ENCODE data around the gene DPYSL4.
"Not testable (repeated sequence)": the region's sequence is repeated elsewhere in the genome, so short reads cannot be mapped to it uniquely, and the experiment has no call there.

DPYSL4 gene

DNA sequence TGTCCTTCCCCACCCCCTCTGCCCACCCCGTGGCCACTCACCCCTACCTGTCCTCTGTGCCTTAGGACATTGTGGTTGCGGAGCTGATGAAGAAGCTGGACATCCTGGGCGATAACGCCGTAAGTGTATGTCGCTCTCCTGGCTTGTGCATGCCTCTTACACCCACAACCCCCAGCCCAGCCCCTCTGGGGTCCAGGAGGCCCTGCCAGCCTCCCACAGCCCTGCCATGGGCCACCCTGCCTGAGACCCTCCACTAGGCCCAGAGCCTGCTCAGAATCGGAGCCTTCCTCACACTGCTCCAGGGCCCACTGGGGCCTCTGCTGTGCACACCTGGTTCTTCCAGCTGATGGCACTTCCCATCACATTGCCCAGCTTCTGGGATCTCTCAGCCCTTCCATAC is 36.8 kb upstream of the DPYSL4 start:
- DNase-seq (ENCODE audit: low read depth in 2 of 2), result no peak

GRCh38 chr10:132150777-132151176 is 36.0 kb upstream of the DPYSL4 start:
- no peak for DNase-seq (ENCODE audit: low read depth in 2 of 2)

- no peak for DNase-seq (ENCODE audit: low read depth in 2 of 2)
Measured at GRCh38 chr10:132151286-132151950, 35.3 kb upstream of the DPYSL4 start.

- DNase-seq (ENCODE audit: low read depth in 2 of 2), result no peak
Measured at GRCh38 chr10:132151951-132152505, 34.7 kb upstream of the DPYSL4 start.

DNA sequence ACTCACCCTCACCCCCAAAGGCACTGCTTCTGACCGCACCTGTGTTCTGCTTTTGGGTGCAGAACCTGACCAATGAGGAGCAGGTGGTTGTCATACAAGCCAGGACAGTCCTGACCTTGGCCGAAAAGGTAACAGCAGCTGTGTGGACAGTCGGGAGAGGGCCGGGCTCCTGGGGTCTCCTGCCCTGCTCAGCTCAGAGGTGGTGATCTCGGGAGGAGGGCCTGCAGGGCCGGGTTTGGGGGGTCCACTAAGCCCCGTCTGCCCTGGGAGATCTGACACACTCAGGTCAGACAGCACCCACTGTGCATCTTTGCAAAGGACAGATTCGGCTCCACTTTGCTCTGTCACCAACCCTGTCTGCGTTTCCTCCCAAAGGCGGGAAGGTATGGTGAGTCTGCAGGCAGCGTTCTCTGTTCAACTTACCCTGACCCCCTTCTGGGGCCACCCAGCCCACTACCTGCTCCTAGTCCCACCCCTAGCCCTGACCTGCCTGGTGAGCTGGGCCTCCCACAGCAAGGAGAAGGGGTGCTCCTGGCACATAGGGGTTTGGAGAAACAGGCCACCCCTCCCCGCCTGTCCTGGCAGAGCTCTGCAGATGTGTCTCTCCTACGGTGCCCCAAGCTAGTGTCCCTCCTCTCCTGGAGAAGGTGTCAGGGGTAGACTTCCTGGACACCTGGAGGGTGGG is 33.7 kb upstream of the DPYSL4 start:
- no peak for DNase-seq (ENCODE audit: low read depth in 2 of 2)

DNA sequence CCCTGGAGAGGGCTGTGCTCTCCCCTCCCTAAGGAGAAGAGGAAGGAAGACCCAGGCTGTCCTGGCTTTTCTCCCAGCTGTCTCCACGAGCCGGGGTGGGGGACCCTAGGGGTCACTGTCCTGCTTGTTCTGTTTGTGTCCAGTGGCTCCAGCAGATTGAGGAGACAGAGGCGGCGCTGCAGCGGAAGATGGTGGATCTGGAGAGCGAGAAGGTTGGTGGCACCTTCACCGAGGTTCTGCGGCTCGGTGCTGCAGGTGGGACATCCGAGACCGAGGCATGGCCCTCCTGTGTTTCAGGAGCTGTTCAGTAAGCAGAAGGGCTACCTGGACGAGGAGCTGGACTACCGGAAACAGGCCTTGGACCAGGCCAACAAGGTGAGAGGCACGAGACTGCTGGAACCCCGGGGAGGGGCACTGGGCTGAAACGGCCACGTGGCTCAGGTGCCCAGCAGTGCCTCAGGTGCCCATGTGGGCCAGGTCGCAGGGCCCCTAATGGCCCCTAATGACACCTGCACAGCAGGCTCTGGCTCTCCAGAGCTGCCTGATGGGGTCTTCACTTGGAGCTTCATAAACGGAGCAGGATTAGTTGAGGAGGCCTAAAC is 33.0 kb upstream of the DPYSL4 start:
- no peak for DNase-seq (ENCODE audit: low read depth in 2 of 2)

- DNase-seq (ENCODE audit: low read depth in 2 of 2), result no peak
Measured at GRCh38 chr10:132154440-132154839, 32.3 kb upstream of the DPYSL4 start.

DNA sequence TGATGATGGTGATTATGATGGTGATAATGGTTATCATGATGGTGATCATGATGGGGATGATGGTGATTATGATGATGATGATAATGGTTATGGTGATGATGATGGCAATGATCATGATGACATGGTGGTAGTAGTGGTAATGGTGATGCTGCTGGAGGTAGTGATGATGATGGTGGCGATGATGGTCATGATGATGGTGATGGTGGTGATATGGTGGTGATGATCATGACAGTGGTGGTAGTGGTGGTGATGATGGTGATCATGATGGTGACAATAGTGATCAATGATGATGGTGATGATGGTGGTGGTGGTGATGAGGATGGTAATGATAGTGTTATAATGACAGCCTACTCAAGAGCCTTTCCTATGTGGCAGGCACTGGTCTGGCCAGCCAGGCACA is 31.8 kb upstream of the DPYSL4 start:
- DNase-seq (ENCODE audit: low read depth in 2 of 2), result no peak

DNA sequence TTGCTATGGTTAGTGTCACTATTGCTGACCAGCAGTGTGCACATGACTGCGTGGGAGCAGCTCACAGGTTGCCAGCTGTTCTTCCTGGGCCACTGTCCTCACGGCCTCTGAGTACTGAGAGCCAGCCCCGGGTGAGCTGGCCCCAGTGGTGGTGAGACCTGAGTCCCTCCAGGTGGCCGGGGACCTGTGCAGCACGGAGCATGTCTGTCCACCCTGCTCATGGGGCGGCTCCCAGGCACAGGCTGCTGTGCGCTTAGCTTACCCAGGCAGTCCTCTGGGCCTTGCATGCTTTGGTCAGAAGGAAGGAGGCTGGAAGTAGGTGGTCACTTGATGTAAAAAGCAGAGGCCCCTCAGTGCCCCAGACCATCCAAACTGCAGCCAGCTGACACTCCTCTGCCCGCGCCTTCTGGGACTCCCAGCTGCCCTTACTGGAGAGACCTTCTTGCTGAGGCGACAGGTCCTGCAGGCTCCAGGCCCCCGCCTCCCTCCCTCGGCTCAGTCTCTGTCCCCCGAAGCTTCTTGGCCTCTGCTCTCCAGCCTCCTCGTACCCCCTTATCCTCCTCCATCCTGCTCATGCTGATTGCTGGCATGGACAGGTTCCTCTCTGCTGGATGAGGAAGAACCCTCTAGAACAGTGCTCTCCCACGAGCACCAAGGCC is 30.9 kb upstream of the DPYSL4 start:
- DNase-seq (ENCODE audit: low read depth in 2 of 2), result no peak

DNA sequence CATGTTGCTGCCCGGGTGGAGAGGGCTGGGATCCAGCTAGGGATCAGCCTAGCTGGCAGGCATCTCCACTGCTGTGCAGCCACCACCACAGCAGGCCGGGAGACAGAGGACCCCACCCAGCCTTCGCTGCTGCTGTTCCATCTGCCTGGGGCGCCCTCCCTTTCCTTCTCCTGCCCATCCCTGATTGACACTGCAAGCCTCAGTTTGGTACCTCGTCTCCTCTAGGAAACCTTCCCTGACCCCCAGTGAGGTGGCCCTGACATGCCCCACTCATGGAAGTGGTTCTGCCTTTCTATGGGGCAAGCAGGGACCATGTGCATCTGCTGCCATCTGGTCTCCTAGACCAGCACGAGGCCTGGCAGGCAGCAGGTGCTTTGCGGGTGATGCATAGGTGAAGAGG is 30.4 kb upstream of the DPYSL4 start:
- DNase-seq (ENCODE audit: low read depth in 2 of 2), result no peak

GRCh38 chr10:132157101-132157500 is 29.6 kb upstream of the DPYSL4 start:
- no peak for DNase-seq (ENCODE audit: low read depth in 2 of 2)

- no peak for DNase-seq (ENCODE audit: low read depth in 2 of 2)
Measured at GRCh38 chr10:132158122-132158741, 28.5 kb upstream of the DPYSL4 start.

GRCh38 chr10:132158823-132159222 is 27.9 kb upstream of the DPYSL4 start:
- no peak for DNase-seq (ENCODE audit: low read depth in 2 of 2)

- not testable (repeated sequence) for DNase-seq (ENCODE audit: low read depth in 2 of 2)
Measured at GRCh38 chr10:132159302-132160230, 27.2 kb upstream of the DPYSL4 start.

DNA sequence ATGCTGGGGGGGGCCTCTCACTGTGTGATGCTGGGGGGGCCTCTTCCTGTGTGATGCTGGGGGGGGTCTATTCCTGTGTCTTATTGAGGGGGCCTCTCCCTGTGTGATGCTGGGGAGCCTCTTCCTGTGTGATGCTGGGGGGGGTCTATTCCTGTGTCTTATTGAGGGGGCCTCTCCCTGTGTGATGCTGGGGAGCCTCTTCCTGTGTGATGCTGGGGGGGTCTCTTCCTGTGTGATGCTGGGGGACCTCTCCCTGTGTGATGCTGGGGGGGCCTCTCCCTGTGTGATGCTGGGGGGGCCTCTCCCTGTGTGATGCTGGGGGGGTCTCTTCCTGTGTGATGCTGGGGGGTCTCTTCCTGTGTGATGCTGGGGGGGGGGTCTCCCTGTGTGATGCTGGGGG is 26.5 kb upstream of the DPYSL4 start:
- not testable (repeated sequence) for DNase-seq (ENCODE audit: low read depth in 2 of 2)

- DNase-seq (ENCODE audit: low read depth in 2 of 2), result not testable (repeated sequence)
Measured at GRCh38 chr10:132160834-132161622, 25.7 kb upstream of the DPYSL4 start.

- no peak for DNase-seq (ENCODE audit: low read depth in 2 of 2)
Measured at GRCh38 chr10:132162021-132162531, 24.7 kb upstream of the DPYSL4 start.

DNA sequence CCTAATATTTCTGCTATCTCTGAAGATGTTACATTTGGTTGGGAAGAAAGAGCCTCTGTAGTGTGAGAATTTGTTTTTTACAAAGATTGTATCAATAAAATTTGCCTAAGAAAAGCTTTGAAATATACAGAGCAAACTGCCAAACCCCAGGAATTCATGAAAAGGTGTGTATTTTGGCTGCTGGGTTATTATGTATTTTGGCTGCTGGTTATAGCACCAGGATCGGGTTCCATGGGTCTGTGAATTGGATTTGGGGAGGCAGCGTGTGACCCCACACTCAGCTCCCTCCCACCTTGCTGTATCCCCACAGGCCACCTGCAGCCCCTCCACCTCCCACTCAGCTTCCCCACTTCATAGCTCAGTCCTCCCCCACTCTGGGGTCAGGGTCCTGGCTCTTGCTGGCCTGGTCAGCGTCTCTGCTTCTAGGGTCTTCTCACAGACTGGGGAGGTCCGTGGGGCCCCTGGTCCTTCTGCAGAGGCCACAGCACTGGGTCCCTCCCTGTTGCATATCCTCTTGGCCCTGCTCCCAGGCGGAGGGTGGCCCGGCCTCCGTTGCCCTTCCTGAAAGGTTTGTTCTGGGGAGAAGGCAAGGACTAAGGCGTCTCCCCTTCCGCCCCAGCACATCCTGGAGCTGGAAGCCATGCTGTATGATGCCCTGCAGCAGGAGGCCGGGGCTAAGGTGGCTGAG is 24.0 kb upstream of the DPYSL4 start:
- no peak for DNase-seq (ENCODE audit: low read depth in 2 of 2)

GRCh38 chr10:132163278-132163765 is 23.4 kb upstream of the DPYSL4 start:
- no peak for DNase-seq (ENCODE audit: low read depth in 2 of 2)

All from stimulated activated CD4-positive, alpha-beta T cell treated with anti-CD3 and anti-CD28 coated beads, Interleukin-1b, Interleukin-23, amount 100 ng/mL, for 4 hours (primary cell).